ENCODE results near the gene GOLGA3. TPM values are rescaled to one million over a fixed set of nuclear protein-coding genes. Genes with fewer than 3 reads are reported as not detected.

GOLGA3 gene
- total RNA-seq, 1 experiment from 2014 or later = 62.2 TPM

GRCh38 chr12:132786192-132786591 is 42.5 kb downstream of the GOLGA3 start:
- H3K27me3 ChIP-seq (replicated peaks; ENCODE audit: control insufficient read depth, insufficient read depth, low read length) = no peaks in the 10 kb centered on the region
- POLR2A ChIA-PET = no interaction called here
- BruUV-seq (replicated peaks) = no TSS peak
- H3K9me3 ChIP-seq = no peaks in the 10 kb centered on the region
- no peak overlapping the region for H3K4me3 ChIP-seq (ENCODE audit: low read depth, low read length)
- Mint-ChIP-seq H3K27ac (ENCODE audit: unreplicated experiment) (no peak overlapping the region), H3K4me3 (ENCODE audit: unreplicated experiment) (no peak overlapping the region), H3K4me1 (ENCODE audit: low read depth, unreplicated experiment) (no peaks in the 10 kb centered on the region), H3K36me3 (ENCODE audit: insufficient read depth, unreplicated experiment) (peaks cover 87% of the 10 kb centered on the region), H3K9me3 (ENCODE audit: unreplicated experiment) (no peaks in the 10 kb centered on the region), H3K27me3 (ENCODE audit: insufficient read depth, unreplicated experiment) (no peaks in the 10 kb centered on the region)
- no peaks in the 10 kb centered on the region for H3K4me1 ChIP-seq
- no peak for DNase-seq
- intact Hi-C loops (cut with micrococcal nuclease; ENCODE audit: unreplicated experiment) = no loop called here
- CTCF ChIA-PET = no interaction called here
- TF ChIP-seq CTCF (IDR thresholded peaks at IDR 0.05; ENCODE audit: insufficient read depth in 1 of 2, low read depth in 1 of 2, low read length in 1 of 2, severe bottlenecking in 1 of 2, unreplicated experiment in 1 of 2) = no peak
- H3K36me3 ChIP-seq (ENCODE audit: control insufficient read depth, insufficient read depth, low read length) = peaks cover 1% of the 10 kb centered on the region; the same call in 1 of the 2 replicates

DNA sequence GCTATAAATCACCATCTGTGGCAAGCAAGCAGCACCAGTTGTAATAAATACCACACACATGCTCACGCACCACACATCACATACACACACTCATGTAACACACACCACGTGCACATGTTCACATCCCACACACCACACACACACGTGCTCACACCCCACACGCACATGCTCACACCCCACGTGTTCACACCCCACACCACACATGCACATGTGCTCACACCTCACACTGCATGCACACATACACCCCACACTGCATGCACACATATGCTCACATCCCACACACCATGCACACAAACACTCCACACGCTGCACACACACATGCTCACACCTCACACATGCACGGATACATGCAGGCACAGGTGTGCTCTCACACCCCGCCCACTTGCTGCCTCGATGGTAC is 44.1 kb downstream of the GOLGA3 start:
- POLR2A ChIA-PET = no interaction called here
- Mint-ChIP-seq H3K9me3 (ENCODE audit: unreplicated experiment) (no peaks in the 10 kb centered on the region), H3K27ac (ENCODE audit: unreplicated experiment) (no peak overlapping the region), H3K36me3 (ENCODE audit: insufficient read depth, unreplicated experiment) (peaks cover 89% of the 10 kb centered on the region), H3K4me1 (ENCODE audit: low read depth, unreplicated experiment) (no peaks in the 10 kb centered on the region), H3K27me3 (ENCODE audit: insufficient read depth, unreplicated experiment) (no peaks in the 10 kb centered on the region), H3K4me3 (ENCODE audit: unreplicated experiment) (no peak overlapping the region)
- CTCF ChIA-PET = no interaction called here
- DNase-seq = no peak
- Histone ChIP-seq H3K9me3 (no peaks in the 10 kb centered on the region), H3K36me3 (ENCODE audit: control insufficient read depth, insufficient read depth, low read length) (peaks cover 3% of the 10 kb centered on the region; the same call in 1 of the 2 replicates), H3K27me3 (replicated peaks; ENCODE audit: control insufficient read depth, insufficient read depth, low read length) (no peaks in the 10 kb centered on the region), H3K4me3 (ENCODE audit: low read depth, low read length) (no peak overlapping the region), H3K4me1 (no peaks in the 10 kb centered on the region)
- intact Hi-C loops (cut with micrococcal nuclease; ENCODE audit: unreplicated experiment) = no loop called here
- no TSS peak for BruUV-seq (replicated peaks)
- no peak for TF ChIP-seq CTCF (IDR thresholded peaks at IDR 0.05; ENCODE audit: insufficient read depth in 1 of 2, low read depth in 1 of 2, low read length in 1 of 2, severe bottlenecking in 1 of 2, unreplicated experiment in 1 of 2)

DNA sequence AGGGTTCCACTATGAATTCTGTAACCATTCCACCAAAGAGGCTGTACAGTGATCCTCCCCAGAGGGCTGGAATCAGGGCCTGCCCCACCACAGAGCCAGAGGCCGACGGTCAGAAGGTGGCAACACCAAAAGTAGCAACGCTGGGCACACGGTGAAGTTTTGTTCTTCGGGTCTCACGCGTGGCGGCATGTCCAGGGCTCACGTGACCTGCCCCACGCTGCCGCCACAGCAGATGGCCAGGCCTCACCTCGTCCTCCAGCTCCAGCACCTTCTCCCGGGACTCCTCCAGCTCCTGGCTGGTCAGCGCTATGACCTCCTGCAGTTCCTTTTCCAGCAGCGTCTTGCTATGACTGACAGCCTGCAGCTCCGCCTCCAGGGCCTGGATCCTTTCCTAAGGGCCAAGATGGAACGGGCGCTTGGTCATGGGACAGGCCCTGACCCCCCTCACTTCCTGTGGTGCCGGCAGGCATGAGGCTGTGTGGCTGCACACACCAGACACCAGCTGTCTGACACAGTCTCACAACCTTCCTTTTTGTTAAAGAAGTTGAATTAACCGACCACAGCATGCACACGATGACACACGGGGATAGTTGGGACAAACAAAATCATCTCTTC is 44.6 kb downstream of the GOLGA3 start:
- intact Hi-C loops (cut with micrococcal nuclease; ENCODE audit: unreplicated experiment) = no loop called here

More for the DNA sequence above, 44.6 kb downstream of the GOLGA3 start:
- ChIA-PET CTCF (no interaction called here), POLR2A (no interaction called here)
- Mint-ChIP-seq H3K4me1 (ENCODE audit: low read depth, unreplicated experiment) (no peaks in the 10 kb centered on the region), H3K36me3 (ENCODE audit: insufficient read depth, unreplicated experiment) (peaks cover 88% of the 10 kb centered on the region), H3K9me3 (ENCODE audit: unreplicated experiment) (no peaks in the 10 kb centered on the region), H3K4me3 (ENCODE audit: unreplicated experiment) (no peak overlapping the region), H3K27me3 (ENCODE audit: insufficient read depth, unreplicated experiment) (no peaks in the 10 kb centered on the region), H3K27ac (ENCODE audit: unreplicated experiment) (no peak overlapping the region)
- BruUV-seq (replicated peaks) = no TSS peak
- no peak for DNase-seq
- Histone ChIP-seq H3K27me3 (replicated peaks; ENCODE audit: control insufficient read depth, insufficient read depth, low read length) (no peaks in the 10 kb centered on the region), H3K9me3 (no peaks in the 10 kb centered on the region), H3K4me1 (no peaks in the 10 kb centered on the region), H3K36me3 (ENCODE audit: control insufficient read depth, insufficient read depth, low read length) (peaks cover 3% of the 10 kb centered on the region; the same call in 1 of the 2 replicates), H3K4me3 (ENCODE audit: low read depth, low read length) (no peak overlapping the region)
- no peak for TF ChIP-seq CTCF (IDR thresholded peaks at IDR 0.05; ENCODE audit: insufficient read depth in 1 of 2, low read depth in 1 of 2, low read length in 1 of 2, severe bottlenecking in 1 of 2, unreplicated experiment in 1 of 2)
